Anterior cingulate cortex (tissue), 58 donors: ENCODE results near the gene PTPN23.
"Not testable (repeated sequence)": the region's sequence is repeated elsewhere in the genome, so short reads cannot be mapped to it uniquely, and the experiment has no call there.

Experiments used
- DNase-seq, 58 donors: peaks; one replicate each; lab custom pipeline; 2025; lab: John Stamatoyannopoulos, UW

PTPN23 gene, protein sequence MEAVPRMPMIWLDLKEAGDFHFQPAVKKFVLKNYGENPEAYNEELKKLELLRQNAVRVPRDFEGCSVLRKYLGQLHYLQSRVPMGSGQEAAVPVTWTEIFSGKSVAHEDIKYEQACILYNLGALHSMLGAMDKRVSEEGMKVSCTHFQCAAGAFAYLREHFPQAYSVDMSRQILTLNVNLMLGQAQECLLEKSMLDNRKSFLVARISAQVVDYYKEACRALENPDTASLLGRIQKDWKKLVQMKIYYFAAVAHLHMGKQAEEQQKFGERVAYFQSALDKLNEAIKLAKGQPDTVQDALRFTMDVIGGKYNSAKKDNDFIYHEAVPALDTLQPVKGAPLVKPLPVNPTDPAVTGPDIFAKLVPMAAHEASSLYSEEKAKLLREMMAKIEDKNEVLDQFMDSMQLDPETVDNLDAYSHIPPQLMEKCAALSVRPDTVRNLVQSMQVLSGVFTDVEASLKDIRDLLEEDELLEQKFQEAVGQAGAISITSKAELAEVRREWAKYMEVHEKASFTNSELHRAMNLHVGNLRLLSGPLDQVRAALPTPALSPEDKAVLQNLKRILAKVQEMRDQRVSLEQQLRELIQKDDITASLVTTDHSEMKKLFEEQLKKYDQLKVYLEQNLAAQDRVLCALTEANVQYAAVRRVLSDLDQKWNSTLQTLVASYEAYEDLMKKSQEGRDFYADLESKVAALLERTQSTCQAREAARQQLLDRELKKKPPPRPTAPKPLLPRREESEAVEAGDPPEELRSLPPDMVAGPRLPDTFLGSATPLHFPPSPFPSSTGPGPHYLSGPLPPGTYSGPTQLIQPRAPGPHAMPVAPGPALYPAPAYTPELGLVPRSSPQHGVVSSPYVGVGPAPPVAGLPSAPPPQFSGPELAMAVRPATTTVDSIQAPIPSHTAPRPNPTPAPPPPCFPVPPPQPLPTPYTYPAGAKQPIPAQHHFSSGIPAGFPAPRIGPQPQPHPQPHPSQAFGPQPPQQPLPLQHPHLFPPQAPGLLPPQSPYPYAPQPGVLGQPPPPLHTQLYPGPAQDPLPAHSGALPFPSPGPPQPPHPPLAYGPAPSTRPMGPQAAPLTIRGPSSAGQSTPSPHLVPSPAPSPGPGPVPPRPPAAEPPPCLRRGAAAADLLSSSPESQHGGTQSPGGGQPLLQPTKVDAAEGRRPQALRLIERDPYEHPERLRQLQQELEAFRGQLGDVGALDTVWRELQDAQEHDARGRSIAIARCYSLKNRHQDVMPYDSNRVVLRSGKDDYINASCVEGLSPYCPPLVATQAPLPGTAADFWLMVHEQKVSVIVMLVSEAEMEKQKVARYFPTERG (N-terminal part only)

GRCh38 chr3:47380601-47381316 is at the start of gene PTPN23:
PTPN23 (plus strand) TSS chr3:47381021; CDS start chr3:47381097, 76 bp downstream.
- peak; percentile 90 to 100 (median 98) for DNase-seq

DNA sequence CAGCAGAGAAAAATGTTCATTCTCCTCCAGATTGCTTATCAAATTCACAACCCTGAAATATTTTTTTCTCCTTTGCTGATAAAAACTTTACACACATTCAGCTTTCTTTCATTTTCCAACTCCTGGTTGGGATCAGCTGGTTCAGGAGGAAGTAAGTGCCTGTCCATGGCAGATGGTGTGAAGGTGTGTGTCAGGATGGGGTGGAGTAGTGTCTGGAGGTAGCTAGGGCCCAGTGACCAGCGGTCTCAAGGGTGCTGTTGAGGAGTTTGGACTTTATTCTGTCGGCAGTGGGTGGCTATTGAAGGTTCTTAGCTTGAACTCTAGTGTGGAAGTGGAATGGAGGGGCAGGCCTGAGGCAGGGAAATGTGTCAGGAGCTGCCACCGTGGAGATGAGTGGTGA is 46.9 kb upstream of the PTPN23 start:
- no peak for DNase-seq

DNA sequence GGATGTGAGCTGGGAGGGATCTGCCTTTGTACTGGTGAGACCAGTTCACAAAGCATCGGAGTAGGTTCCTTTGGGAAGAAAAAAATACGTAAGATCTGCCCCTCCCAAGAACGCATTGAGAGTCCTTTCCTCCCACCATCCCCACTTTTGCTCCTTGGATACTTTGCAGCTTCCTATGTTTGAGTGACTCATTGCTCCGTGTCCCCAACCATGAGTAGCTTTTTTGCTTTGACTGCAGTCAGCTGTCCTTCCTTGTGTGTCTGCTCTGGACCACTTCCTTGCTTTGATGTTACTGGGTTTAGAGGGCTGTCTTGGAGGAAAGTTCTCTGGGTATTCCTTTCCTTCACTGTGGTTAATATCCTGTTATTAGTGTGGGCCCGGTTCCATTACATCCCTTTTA is 43.2 kb upstream of the PTPN23 start:
- peak in 2 of 58 donors; percentile 13 to 27 for DNase-seq

GRCh38 chr3:47339951-47340350 is 40.9 kb upstream of the PTPN23 start:
- DNase-seq, result no peak

DNA sequence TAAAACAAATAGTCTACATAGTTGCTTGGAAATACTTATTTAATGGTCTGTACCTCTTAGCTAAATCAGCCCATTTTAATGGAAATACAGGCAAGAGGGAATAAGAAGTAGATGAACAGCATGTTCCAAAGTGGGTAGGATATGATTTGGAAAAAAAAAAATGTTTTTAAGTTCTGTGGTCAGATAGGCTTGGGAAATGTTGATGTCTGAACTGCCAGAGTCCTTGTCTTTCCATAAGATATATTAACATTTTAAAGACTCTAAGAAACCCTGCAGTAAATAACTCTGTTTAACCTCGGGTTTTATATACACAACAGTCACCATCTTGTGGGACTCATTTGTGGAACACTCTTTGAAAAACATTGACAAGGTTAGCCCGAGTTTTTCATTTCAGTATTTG is 40.0 kb upstream of the PTPN23 start:
- DNase-seq, result no peak

- no peak for DNase-seq
Observed at GRCh38 chr3:47342151-47342550, 38.7 kb upstream of the PTPN23 start.

GRCh38 chr3:47342812-47343211 is 38.0 kb upstream of the PTPN23 start:
- no peak for DNase-seq

DNA sequence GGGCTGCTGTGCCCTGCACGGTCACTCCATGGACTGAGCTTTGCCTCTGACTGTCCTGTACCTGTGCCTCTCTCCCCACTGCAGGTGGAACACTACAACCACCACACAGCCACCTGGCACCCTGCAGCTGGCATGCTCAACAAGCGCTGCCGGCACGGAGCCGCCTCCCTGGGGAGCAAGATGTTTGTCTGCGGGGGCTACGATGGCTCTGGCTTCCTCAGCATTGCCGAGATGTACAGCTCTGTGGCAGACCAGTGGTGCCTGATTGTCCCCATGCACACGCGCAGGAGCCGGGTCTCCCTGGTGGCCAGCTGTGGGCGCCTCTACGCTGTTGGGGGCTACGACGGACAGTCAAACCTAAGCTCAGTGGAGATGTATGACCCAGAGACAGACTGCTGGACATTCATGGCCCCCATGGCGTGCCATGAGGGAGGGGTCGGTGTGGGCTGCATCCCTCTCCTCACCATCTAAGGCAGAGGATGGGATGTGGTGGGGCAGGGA is 37.3 kb upstream of the PTPN23 start:
- DNase-seq, result no peak

- DNase-seq, result no peak
Observed at GRCh38 chr3:47344971-47345370, 35.9 kb upstream of the PTPN23 start.

DNA sequence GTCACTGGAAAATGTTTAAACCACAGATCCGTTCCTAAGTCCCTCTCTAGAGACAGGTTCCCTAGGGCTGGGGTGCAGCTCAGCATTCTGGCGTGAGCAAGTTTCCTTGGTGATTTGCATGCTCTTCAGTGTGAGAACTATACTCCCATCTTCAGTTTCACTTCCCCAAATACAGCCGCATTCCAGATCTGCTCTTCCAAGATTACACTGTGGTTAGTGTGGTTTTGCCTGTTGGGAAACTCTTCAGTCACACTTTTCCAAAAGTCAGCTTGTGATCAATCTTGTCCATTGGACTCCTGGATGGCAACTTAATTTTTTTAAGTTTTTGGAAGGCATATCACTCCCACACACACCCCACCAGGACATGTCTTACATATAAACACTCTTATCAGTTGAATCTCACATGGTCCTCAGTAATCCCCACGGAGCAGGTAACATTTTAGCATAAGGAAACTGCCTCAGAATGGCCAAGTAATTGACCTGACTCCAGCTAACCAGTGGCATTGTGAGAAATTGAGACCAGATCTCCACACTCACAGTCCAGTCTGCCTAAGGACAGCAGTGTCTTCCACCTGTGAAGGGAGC is 33.5 kb upstream of the PTPN23 start:
- DNase-seq, result no peak

- no peak for DNase-seq
Observed at GRCh38 chr3:47348411-47349154, 32.2 kb upstream of the PTPN23 start.

DNA sequence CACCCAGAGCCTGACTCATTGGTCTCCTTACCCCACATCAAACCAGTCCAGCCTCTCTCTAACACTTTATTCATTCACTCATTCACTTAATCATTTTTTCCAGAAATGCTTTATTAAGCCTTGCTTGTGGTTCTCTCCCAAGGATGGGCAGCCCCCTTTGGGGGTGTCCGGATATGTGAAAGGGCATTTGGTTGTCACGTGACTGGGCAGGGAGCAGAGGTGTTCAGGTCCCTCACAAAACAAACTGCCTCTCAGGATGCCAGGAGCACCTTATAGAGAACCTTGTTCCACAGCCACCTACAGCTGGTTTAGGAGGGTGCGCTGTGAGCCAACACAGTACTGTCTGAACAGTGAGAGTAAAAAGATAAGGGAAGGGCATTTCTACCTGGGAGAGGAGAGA is 25.8 kb upstream of the PTPN23 start:
- no peak for DNase-seq

- no peak for DNase-seq
Observed at GRCh38 chr3:47356201-47356600, 24.6 kb upstream of the PTPN23 start.

GRCh38 chr3:47359323-47359722 is 21.5 kb upstream of the PTPN23 start:
- DNase-seq, result no peak

DNA sequence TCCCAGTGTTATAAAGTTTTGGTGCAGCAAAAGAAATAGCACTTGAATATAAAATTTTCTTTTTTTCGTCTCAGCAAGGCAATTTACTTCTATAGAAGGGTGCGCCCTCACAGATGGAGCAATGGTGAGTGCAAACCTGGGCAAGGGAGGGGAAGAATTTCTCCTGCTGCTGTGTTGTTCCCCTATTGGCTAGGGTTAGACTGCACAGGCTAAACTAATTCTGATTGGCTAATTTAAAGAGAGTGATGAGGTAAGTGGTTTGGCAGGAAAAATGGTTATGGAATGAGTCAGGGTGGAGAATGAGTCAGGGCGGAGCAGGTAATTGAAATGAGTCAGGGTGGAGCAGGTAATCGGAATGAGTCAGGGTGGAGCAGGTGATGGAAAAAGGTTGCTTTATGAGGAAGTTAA is 20.7 kb upstream of the PTPN23 start:
- DNase-seq, result not testable (repeated sequence)

DNA sequence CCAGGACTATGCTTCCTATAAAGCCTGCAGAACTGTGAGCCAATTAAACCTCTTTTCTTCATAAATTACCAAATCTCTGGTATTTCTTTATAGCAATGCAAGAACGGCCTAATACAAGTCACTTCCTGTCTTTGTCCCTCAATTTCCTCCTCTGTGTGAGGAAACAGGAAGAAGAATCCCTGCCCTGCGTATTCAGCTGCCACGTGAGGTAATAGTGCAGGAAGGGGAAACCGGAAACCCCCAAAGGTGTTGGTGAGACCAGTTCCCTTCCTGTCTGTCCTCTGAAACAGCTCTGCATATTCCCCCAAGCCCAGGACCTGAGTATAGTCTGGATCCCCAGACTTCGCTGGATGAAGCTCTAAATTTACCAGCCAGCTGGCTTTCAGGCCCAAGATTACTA is 18.1 kb upstream of the PTPN23 start:
- no peak for DNase-seq

GRCh38 chr3:47365213-47366153 is 15.3 kb upstream of the PTPN23 start:
- peak in 8 of 58 donors; percentile 6 to 25 (median 14) for DNase-seq
